ENCODE results near the gene SLC1A5. TPM values are rescaled to one million over a fixed set of nuclear protein-coding genes. Genes with fewer than 3 reads are reported as not detected.
"Not testable (repeated sequence)": the region's sequence is repeated elsewhere in the genome, so short reads cannot be mapped to it uniquely, and the experiment has no call there.

The SLC1A5 gene
- total RNA-seq, 2 donors from 2014 or later: 13.6 to 15.9 TPM

DNA sequence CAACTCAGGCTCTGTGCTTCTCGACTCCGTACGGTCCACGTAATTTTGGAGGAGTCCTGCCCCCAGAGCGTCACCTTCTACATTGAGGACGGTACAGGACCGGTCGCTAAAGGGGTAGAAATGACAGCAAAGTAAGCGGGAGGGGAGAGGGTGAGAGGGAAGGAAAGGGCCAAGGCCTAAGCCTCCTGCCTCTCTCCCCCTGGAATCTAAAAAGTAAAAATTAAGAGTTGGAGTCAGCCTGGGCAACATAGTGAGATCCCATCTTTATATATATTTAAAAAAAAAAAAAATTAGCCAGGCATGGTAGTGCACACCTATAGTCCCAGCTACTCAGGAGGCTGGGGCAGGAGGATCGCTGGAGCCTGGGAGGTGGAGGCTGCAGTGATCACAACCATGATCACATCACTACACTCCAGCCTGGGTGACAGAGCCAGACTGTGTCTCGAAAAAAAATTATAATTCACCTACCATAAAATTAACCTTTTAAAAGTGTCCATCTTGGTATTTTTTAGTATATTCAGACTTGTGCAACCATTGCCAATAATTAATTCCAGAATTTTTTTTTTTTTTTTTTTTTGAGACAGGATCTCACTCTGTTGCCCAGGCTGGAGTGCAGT lies 12.6 kb downstream of the SLC1A5 start:
- no peak overlapping the region for H3K4me3 Mint-ChIP-seq
- H3K9me3 ChIP-seq (ENCODE audit: control insufficient read depth, low read length, poor library complexity, severe bottlenecking): no peaks in the 10 kb centered on the region
- no peaks in the 10 kb centered on the region for H3K27me3 Mint-ChIP-seq
- H3K36me3 Mint-ChIP-seq (ENCODE audit: low read depth): peaks cover 5% of the 10 kb centered on the region
- no peaks in the 10 kb centered on the region for H3K4me1 Mint-ChIP-seq
- ATAC-seq (no peak), DNase-seq (no peak)
- no peak overlapping the region for H3K27ac Mint-ChIP-seq

- Mint-ChIP-seq H3K4me1 (no peaks in the 10 kb centered on the region), H3K27ac (no peak overlapping the region), H3K4me3 (no peak overlapping the region), H3K27me3 (no peaks in the 10 kb centered on the region), H3K36me3 (ENCODE audit: low read depth) (peaks cover 5% of the 10 kb centered on the region)
- no peaks in the 10 kb centered on the region for H3K9me3 ChIP-seq (ENCODE audit: control insufficient read depth, low read length, poor library complexity, severe bottlenecking)
- no peak for DNase-seq
- no peak for ATAC-seq
Observed at GRCh38 chr19:46773018-46773399, 15.4 kb downstream of the SLC1A5 start.

DNA sequence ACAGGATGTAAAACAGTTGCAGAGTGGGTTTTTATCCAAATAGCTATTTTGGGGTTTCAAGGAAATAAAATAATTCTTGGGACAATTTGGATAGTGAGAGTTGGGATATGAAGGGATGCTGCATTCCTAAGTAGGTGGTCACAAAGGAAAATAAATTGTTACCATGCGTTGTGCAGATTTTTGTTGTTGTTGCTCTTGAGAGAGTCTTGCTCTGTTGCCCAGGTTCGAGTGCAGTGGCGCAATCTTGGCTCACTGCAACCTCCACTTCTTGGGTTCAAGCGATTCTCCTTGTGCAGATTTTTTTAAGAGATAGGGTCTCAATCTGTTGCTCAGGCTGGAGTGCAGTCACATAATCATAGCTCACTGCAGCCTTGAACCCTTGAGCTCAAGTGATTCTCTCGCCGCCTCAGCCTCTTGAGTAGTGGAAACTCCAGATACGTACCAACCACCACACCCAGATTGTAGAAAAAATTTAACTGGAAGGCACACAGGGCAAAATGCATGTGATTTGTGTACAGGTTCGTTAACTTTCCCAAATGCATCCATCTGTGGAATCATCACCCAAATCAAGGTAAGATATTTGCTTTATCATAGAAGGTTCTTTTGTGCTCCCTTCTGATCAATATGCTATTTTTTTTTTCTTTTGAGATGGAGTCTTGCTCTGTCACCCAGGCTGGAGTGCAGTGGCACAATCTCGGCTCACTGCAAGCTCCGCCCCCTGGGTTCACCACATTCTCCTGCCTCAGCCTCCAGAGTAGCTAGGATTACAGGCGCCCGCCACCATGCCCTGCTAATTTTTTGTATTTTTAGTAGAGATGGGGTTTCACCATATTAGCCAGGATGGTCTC lies 16.0 kb downstream of the SLC1A5 start:
- H3K36me3 Mint-ChIP-seq (ENCODE audit: low read depth): peaks cover 5% of the 10 kb centered on the region
- no peak for DNase-seq
- H3K9me3 ChIP-seq (ENCODE audit: control insufficient read depth, low read length, poor library complexity, severe bottlenecking): no peaks in the 10 kb centered on the region
- ATAC-seq: no peak
- H3K4me1 Mint-ChIP-seq: no peaks in the 10 kb centered on the region
- H3K27me3 Mint-ChIP-seq: no peaks in the 10 kb centered on the region
- no peak overlapping the region for H3K27ac Mint-ChIP-seq
- no peak overlapping the region for H3K4me3 Mint-ChIP-seq

- H3K36me3 Mint-ChIP-seq (ENCODE audit: low read depth); ATAC-seq; H3K4me3 Mint-ChIP-seq; H3K27me3 Mint-ChIP-seq; H3K9me3 ChIP-seq (ENCODE audit: control insufficient read depth, low read length, poor library complexity, severe bottlenecking); H3K27ac Mint-ChIP-seq; DNase-seq; H3K4me1 Mint-ChIP-seq: not testable (repeated sequence)
Observed at GRCh38 chr19:46768746-46769145, 19.6 kb downstream of the SLC1A5 start.

GRCh38 chr19:46766569-46767317 lies 21.7 kb downstream of the SLC1A5 start:
- peak; percentile 84 for ATAC-seq
- no peak overlapping the region for H3K4me3 Mint-ChIP-seq
- H3K27ac Mint-ChIP-seq: peak overlapping the region; percentile 47
- H3K4me1 Mint-ChIP-seq: peaks cover 3% of the 10 kb centered on the region
- no peaks in the 10 kb centered on the region for H3K9me3 ChIP-seq (ENCODE audit: control insufficient read depth, low read length, poor library complexity, severe bottlenecking)
- no peaks in the 10 kb centered on the region for H3K36me3 Mint-ChIP-seq (ENCODE audit: low read depth)
- peak in 2 of 3 donors; percentile 46 to 57 for DNase-seq
- no peaks in the 10 kb centered on the region for H3K27me3 Mint-ChIP-seq

GRCh38 chr19:46764817-46765291 lies 23.5 kb downstream of the SLC1A5 start:
- H3K27ac Mint-ChIP-seq: no peak overlapping the region
- no peaks in the 10 kb centered on the region for H3K27me3 Mint-ChIP-seq
- no peak overlapping the region for H3K4me3 Mint-ChIP-seq
- no peaks in the 10 kb centered on the region for H3K36me3 Mint-ChIP-seq (ENCODE audit: low read depth)
- ATAC-seq: no peak
- H3K4me1 Mint-ChIP-seq: peaks cover 3% of the 10 kb centered on the region
- no peak for DNase-seq
- H3K9me3 ChIP-seq (ENCODE audit: control insufficient read depth, low read length, poor library complexity, severe bottlenecking): no peaks in the 10 kb centered on the region

DNA sequence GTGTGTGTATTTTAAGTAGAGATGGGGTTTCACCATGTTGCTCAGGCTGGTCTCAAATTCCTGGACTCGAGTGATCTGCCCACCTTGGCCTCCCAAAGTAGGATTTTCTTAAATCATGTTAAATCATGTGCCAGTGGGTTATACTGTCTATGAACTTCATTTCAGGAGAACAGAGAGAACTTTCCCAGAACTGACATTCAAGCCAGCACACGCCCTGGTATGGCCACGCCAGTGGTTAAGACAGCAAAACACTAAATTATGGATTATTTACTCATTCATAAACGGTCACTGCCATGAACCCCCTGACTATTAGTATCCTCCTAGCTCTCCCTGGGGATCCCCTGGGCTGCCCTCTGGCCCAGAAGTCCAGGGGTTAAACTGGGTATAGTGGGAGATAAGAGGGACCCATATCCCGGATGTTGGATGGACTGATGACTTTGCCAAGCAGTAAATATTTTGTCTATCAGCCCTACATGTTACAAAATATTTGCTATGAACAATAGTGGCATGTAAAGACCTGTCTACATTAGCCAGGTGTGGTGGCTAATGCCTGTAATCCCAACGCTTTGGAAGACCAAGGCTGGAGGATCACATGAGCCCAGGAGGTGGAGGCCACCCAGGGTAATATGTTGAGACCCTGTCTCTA lies 26.0 kb downstream of the SLC1A5 start:
- Mint-ChIP-seq H3K4me1 (peaks cover 6% of the 10 kb centered on the region), H3K4me3 (no peak overlapping the region), H3K36me3 (ENCODE audit: low read depth) (no peaks in the 10 kb centered on the region), H3K27ac (no peak overlapping the region), H3K27me3 (no peaks in the 10 kb centered on the region)
- no peaks in the 10 kb centered on the region for H3K9me3 ChIP-seq (ENCODE audit: control insufficient read depth, low read length, poor library complexity, severe bottlenecking)
- no peak for ATAC-seq
- DNase-seq: no peak

DNA sequence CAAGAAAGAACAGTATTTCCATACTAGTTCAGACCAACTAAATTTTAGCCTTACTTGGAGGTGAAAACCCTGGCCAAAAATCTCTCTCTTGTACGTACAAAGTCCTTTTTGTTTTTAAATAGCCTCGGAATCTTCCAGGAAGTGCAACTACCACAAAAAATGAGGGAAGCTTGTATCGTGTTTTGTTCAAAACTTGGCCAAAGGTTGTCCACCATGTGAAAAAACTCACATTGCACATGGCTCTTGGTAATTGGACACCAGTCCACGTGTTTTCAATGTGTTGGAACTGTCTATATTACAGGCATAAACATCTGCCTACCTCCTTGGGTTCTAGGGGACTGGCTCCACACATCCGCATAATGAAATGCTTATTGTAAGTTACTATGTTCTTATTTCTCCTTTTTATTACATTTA lies 27.0 kb downstream of the SLC1A5 start:
- peaks cover 5% of the 10 kb centered on the region for H3K4me1 Mint-ChIP-seq
- no peaks in the 10 kb centered on the region for H3K9me3 ChIP-seq (ENCODE audit: control insufficient read depth, low read length, poor library complexity, severe bottlenecking)
- no peak for DNase-seq
- H3K4me3 Mint-ChIP-seq: no peak overlapping the region
- ATAC-seq: no peak
- no peaks in the 10 kb centered on the region for H3K27me3 Mint-ChIP-seq
- no peak overlapping the region for H3K27ac Mint-ChIP-seq
- no peaks in the 10 kb centered on the region for H3K36me3 Mint-ChIP-seq (ENCODE audit: low read depth)

DNA sequence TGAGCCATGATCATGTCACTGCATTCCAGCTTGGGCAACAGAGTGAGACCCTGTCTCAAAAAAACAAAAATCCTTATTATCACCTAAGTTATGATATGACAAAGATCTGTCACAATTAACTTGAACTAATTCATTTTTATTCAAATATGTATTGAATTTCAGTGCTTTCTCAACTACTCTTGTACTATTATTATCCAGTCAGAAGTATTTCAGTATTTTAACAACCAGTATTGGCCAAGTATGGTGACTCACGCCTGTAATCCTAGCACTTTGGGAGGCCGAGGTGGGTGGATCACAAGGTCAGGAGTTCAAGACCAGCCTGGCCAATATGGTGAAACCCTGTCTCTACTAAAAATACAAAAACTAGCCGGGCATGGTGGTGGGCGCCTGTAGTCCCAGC lies 27.5 kb downstream of the SLC1A5 start:
- not testable (repeated sequence) for H3K36me3 Mint-ChIP-seq (ENCODE audit: low read depth); H3K27ac Mint-ChIP-seq

DNA sequence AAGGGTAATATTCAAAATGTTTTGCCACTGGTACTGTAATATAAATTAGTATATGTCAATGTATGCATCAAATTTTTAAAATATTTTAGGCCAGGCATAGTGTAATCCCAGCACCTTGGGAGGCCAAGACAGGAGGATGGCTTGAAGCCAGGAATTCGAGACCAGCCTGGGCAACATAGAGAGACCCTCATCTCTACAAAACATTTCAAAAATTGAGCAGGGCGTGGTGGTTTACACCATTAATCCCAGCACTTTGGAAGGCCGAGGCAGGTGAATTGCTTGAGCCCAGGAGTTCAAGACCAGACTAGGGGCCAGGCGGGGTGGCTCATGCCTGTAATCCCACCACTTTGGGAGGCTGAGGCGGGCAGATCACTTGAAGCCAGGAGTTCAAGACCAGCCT lies 28.0 kb downstream of the SLC1A5 start:
- Mint-ChIP-seq H3K36me3 (ENCODE audit: low read depth) (no peaks in the 10 kb centered on the region), H3K4me3 (no peak overlapping the region), H3K27me3 (no peaks in the 10 kb centered on the region), H3K4me1 (peaks cover 5% of the 10 kb centered on the region), H3K27ac (no peak overlapping the region)
- no peak for ATAC-seq
- no peak for DNase-seq
- H3K9me3 ChIP-seq (ENCODE audit: control insufficient read depth, low read length, poor library complexity, severe bottlenecking): no peaks in the 10 kb centered on the region

More for the DNA sequence above, 27.5 kb downstream of the SLC1A5 start:
- not testable (repeated sequence) for H3K4me1 Mint-ChIP-seq; H3K9me3 ChIP-seq (ENCODE audit: control insufficient read depth, low read length, poor library complexity, severe bottlenecking); ATAC-seq; DNase-seq; H3K4me3 Mint-ChIP-seq; H3K27me3 Mint-ChIP-seq

GRCh38 chr19:46759817-46760333 lies 28.5 kb downstream of the SLC1A5 start:
- DNase-seq: no peak
- H3K27ac Mint-ChIP-seq: no peak overlapping the region
- H3K4me1 Mint-ChIP-seq: peaks cover 5% of the 10 kb centered on the region
- no peak overlapping the region for H3K4me3 Mint-ChIP-seq
- no peaks in the 10 kb centered on the region for H3K27me3 Mint-ChIP-seq
- no peaks in the 10 kb centered on the region for H3K9me3 ChIP-seq (ENCODE audit: control insufficient read depth, low read length, poor library complexity, severe bottlenecking)
- ATAC-seq: no peak
- H3K36me3 Mint-ChIP-seq (ENCODE audit: low read depth): no peaks in the 10 kb centered on the region

DNA sequence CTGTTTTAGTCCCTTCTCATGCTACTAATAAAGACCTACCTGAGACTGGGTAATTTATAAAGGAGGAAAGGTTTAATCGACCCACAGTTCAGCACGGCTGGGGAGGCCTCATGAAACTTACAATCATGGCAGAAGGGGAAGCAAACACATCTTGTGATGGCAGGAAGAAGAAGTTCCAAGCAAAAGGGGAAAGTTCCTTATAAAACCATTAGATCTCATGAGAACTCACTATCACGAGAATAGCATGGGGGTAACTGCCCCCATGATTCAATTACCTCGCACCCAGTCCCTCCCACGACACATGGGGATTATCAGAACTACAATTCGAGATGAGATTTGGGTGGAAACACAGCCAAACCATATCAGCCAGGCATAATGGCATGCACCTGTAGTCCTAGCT lies 29.2 kb downstream of the SLC1A5 start:
- Mint-ChIP-seq H3K27me3 (no peaks in the 10 kb centered on the region), H3K4me3 (no peak overlapping the region), H3K4me1 (peaks cover 5% of the 10 kb centered on the region), H3K36me3 (ENCODE audit: low read depth) (no peaks in the 10 kb centered on the region), H3K27ac (no peak overlapping the region)
- H3K9me3 ChIP-seq (ENCODE audit: control insufficient read depth, low read length, poor library complexity, severe bottlenecking): no peaks in the 10 kb centered on the region
- DNase-seq (no peak), ATAC-seq (no peak)

- no peak overlapping the region for H3K4me3 Mint-ChIP-seq
- DNase-seq (no peak), ATAC-seq (no peak)
- H3K9me3 ChIP-seq (ENCODE audit: control insufficient read depth, low read length, poor library complexity, severe bottlenecking): no peaks in the 10 kb centered on the region
- H3K27me3 Mint-ChIP-seq: no peaks in the 10 kb centered on the region
- no peak overlapping the region for H3K27ac Mint-ChIP-seq
- peaks cover 16% of the 10 kb centered on the region for H3K4me1 Mint-ChIP-seq
- H3K36me3 Mint-ChIP-seq (ENCODE audit: low read depth): peaks cover 2% of the 10 kb centered on the region
Observed at GRCh38 chr19:46756544-46756888, 31.9 kb downstream of the SLC1A5 start.

All from T-helper 17 cell (primary cell).